ENCODE data around the gene ADGRA3.

ADGRA3 gene

DNA sequence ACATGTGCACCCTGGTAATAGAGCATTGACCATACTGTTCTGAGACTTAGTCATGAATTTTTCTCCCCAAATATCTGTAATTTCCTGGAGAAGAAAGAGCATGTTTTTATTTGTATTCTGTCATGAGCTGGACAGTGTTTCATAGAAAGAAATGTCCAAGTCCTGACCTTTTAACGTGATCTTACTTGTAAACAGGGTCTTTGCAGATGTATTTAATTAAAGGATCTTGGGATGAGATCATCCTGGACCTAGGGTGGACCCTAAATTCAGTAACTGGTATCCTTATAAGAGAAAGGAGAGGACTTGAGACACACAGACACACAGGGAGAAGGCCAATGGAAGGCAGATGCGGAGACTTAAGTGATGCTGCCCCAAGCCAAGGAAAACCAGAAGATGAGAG is 3.6 kb downstream of the ADGRA3 start:
- DNase-seq, result no peak

DNA sequence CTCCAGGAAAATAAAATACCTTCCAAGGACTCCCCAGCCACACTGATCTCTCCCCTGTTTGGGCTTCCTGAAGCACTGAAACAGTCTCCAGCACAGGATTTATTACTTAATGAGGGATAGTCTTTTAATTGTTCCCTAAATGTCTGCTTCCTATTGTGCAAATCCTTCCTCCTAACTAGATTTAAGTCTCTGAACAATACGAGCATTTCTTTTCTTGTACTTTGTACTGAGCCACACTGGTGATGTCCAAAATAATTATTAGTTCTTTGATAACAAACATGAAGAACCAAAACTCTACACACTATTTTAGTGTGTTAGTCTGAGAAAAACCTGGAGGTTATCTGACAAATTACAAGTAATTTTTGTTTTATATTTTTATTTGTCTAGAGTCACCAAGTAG is 5.1 kb downstream of the ADGRA3 start:
- no peak for DNase-seq

DNA sequence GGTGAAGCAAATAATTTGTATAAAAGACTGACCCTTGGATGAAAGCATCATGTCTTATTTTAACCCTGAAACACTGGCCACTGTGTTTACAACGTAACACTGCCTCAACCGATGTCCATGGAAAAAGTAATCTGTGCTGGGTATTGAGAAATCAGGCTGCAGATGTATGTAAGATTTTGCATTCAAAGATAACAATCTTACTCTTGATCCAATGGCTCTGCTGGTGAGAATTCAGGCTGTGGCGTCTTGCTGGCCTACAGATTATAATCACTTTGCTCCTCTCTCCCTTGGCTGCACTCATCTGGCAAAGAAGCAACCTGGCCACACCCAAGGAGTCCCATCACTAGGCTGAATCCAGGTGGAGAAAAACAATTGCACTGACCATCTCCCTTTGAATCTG is 7.5 kb downstream of the ADGRA3 start:
- DNase-seq, result no peak

DNA sequence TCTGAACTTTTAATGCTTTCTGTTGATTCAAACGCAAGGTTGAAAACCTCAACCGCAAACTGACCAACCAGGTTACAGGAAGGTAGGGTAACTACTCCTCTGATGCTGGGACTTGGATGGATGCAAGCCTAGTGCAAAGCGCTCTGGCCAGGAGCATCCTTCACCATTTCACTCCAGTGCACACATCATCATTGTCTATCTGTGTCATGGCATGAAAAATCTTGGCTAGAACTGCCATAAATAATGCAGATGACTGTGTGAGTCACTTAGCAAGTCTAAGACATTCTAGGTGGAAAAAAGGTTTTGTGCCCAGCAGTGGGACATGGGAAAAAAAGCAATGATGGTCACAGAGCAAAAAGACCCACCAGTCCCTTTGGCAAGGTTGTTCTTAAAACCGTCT is 10.9 kb downstream of the ADGRA3 start:
- no peak for DNase-seq

DNA sequence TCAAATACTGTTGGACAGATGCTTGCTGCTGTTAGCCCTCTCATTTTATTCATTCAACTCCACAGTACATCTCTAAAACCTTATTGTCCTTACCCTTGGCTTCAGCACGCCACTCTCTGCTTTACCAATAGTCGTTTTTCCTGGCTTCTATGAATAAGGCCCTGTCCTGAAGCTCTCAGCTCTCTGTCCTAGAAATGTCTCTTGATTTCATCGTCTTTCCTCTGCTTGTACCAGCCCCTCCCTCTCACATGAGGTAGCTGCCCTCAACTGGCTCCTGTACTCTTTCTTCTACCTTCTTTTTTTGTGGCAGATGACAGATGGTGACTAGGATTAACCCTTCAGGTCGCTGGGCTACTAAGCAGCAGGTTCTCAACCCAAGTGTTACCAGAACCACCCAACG is 11.4 kb downstream of the ADGRA3 start:
- DNase-seq, result no peak

DNA sequence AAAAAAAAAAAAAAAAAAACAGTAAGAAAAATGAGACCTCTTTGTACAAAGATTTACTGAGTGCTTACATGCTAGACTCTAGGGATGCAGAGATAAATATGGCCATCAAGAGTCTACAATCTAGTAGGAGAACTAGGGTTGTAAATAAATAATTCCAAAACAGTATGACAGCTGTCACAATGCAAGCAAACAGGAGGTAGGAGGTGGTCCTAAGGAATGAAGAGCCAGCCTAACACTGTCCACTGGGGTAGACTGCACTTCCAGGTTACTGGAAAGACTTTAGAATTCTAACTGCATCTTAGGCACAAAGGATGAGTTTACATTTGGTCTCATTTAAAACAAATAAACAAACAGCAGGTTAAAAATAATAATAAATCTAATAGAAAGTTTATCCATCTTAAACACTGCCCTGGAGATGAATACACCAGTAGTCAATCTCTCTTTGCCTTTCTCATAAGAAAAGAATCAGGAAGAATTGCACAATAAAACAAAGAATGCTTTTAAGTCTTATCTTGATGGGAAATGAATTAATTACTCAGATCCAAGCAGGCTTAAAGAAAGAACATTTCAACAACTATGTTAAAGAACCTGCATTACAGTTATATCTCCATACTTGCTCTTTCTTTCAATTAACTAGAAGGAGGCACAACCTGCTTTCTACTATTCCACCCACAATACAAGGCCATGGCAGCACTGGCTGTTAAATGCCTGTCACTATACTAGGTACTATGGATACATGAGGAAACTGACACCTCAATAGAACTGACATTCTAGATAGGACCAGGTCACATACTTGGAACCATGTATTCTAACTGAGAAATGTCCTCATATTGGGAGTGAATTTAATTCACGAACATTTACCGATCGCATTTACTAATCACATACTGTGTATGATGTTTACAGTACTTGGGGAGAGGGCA is 12.7 kb downstream of the ADGRA3 start:
- no peak for DNase-seq

DNA sequence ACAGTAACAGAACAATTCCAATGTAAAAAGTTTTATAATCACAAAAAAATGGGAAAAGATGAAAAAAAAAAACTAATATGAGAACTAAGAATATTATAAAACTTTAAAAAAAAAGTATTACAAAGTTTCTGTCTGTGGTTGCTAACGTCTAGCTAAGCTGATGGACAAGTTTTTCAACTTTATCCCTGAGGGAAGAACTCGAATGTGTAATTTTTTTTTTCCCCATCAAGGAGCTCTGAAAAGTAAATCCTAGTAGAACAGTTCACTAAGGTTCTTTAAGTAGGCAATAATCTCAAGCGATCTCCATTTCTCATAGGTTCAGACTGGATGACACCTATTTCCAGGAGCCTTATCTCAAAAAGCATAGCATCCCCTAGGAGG is 14.2 kb downstream of the ADGRA3 start:
- no peak for DNase-seq

DNA sequence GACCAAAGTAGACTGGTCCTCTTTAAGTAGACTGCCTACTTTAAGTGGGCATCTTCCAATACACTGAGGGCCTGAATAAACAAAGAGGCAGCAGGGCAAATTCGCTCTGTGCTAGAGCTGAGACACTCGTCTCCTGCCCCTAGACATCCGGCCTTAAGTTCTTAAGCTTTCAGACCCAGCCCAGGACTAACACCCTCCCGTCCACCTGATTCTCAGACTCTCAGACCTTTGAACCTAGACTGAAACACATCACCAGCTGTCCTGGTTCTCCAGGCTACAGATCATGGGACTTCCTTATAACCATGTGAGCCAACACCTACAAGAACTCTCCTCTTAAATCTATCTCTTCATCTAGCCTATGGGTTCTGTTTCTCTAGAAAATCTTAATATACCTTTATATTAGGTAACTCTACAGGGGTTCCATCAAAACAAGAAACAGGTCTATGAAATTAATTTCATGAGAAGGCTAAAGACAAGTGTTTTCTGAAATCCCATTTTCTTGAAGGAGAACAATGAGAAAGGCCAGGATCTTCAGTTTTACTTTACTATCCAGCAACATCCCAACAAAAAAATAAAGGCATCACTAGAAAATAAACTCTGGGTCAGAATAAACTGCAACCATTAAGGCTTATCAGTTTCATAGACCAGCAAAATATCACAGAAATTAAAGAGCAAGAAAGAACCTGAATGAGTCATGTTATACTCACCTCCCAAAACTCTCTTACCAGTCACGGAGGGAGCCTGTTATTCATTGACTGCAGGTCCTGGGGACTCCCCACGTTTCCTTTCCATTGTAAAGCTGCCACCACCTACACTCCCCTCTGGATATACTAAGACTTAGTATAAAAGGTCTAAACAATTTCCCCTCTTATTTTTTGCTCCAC is 14.8 kb downstream of the ADGRA3 start:
- no peak for DNase-seq

DNA sequence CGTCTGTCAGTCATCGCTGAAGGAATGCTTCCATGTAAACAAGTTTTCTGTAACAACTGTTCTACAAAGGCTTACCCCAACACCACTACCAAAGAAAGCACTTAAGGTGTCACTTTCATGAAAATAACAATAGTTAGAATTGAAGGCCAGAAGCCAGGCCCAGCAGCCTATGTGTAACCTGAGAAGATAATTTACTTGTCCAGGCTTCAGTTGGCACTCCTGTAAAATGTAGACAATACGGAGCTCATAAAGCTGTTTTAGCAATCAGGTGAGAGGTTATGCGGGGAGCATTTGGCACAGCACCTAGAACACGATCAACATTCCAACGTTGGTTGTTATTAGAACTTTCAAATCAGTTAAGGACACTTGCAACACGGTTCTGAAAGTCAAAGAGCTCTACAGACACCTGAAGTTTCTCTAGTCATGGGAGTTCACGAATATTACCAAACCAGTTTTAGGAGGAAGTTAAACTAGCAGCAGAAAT is 15.7 kb downstream of the ADGRA3 start:
- DNase-seq, result no peak

DNA sequence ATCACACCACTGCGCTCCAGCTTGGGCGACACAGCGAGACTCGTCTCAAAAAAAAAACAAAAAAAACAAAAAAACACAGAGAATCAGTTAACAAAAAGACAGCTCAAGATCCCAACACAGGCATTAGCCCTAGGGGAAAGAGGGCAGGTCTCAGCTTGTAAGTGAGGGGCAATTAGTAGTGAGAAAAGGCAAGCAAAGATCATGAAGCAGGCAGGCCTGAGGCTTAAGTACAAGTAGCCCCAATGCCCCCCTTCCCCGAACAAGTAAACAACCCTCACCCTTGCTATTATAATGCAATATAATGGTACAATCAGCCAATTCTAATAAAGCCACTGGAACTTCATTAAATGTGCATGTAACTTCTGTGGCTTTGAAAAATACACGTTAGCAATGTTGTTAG is 17.0 kb downstream of the ADGRA3 start:
- no peak for DNase-seq

DNA sequence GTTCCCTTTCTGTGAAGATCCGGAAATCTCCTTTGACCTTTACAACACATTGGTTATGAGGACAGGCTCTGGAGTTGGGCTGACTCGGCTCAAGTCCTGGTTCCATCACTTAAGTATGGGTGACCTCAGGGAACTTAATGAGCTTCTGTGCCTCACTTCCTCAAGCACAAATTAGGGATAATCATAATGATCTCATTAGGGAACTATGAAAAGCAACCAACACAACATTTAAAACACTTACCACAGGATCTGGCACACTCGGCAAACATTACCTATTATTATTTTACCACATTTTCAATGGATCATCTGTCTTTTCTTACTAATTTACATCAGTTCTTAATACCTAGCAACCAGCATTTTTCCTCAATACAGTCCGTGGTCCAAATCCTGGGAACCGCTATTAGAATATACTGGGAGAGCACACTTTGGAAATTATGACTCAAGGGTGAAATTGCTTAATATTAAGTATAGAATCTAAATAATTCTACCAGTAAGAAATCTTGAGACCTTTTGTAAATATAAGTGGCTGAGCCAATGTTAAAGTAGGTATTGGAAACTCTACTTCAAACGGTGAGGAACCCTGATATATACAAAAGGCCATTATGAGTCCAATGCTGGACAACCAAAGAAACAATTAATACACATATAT is 19.6 kb downstream of the ADGRA3 start:
- DNase-seq, result no peak

DNA sequence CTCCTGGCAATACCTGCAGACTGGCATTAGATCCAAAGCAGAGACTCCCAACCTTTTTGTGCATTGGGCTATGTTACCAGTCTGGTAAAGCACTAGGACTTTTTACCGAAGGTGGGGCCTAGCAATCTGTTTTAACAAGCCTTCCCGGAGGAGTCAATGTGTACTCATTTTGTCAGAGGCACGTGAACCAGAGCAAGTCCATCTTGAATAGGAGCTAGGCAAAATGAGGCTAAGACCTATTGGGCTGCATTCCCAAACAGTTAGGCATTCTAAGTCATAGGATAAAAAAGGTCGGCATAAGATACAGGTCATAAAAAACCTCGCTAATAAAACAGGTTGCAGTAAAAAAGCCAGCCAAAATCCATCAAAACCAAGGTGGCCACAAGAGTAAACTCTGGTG is 22.3 kb downstream of the ADGRA3 start:
- DNase-seq, result no peak

DNA sequence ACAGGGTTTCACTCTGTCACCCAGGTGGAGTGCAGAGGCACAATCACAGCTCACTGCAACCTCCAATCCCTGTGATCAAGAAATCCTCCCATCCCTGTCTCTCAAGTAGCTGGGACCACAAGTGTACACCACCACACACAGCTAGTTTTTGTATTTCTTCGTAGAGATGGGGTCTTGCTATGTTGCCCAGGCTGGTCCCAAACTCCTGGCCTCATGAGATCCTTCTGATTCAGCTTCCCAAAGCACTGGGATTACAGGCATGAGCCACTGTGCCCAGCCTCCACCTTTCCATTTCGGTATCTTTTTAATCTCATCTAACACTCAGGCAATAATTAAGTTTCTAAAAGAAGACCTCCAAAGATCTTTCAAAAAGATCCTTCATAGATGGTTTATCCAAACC is 22.9 kb downstream of the ADGRA3 start:
- DNase-seq, result no peak

DNA sequence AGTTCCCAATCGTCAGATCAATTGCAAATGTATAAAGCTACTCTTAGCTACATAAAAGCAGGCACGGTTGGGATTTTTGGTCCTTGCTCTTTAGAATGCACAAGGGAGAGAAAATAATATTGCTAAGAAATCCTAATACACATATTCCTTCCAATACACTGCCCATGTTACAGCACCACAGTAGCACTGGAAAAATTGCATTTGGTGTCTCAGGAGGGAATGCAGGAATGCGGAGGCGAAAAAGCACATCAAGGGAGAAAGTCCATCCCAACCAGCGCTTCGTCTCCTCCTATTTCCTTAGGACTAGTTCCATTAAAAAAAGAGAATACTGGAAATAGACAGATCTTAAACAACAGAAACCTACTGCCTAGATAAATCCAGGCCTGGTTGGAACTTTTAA is 23.9 kb downstream of the ADGRA3 start:
- DNase-seq, result no peak

DNA sequence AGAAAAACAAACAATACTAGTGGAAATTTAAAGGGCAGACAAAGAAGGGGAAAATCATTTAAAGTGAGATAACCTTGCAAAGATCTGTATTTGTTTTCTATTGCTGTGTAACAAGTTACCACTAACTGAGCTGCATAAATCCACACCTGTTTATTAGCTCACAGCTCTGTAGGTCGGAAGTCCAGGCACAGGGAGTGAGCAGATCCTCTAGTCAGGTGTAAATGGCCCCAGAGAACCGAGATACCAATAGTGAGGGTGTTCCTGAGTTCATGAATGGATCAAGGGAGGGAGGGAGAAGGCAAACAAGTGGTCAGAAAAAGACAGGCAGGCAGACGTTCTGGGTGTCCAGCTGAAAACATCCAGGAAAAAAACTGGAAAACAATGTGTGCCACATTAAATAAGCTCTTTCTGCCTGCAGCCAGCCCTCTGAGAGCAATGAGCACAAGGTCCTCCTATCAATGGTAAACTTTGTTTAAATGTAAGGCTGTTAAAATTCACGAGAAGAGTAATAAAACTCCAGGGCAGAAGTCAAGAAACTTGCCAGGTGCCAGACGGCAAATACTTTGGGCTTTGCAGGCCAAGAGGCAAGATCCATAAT is 25.0 kb downstream of the ADGRA3 start:
- no peak for DNase-seq

DNA sequence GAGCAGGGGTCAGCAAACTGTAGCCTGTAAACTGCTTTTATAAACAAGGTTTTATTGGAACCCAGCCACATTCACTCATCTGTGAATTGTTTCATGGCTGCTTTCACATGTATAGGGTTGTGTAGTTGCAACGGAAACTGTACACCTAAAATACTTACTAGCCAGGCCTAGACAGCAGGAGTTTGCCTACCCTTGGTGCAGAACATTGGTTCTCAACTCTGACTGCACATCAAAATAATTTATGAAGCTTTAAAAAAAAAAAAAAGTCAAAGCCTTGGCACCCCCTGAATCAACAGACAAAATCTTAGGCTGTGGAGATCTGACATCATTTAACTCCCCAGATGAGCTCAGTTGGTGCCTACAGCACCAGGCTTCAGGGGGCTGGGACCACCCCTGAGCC is 27.8 kb downstream of the ADGRA3 start:
- no peak for DNase-seq

DNA sequence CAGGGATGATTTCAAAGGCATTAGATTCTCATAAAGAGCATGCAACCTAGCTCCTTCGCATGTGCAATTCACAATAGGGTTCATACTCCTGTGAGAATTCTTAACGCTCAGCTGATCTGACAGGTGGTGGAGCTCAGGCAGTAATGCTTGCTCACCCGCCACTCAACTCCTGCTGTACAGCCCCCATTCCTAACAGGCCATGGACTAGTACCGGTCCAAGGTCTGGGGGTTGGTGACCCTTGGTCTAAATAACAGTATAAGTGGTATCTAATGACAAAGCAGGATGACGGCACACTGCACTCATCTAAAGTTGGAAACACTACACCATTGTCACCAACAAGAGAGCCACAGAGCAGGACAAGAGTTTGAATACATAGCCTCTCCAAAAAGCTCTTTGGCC is 28.5 kb downstream of the ADGRA3 start:
- DNase-seq, result no peak

DNA sequence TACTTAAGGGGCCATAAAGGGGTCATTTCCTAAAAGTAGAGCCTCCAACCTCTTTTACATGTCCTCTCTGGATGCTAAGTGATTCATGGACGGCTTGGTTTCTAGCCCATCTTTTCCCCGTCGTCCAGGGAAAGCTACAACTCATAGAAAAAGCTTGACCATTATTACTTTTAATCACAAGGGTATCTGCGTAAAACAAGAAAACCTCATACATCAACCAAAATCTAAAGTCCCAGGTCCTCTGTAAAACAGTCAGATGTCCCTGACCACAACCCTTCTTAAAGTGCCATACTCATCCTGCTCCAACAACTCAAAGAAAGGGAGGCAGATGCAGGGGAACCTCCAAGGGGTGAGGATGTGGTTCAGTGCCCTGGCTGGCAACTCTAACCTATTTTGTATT is 29.6 kb downstream of the ADGRA3 start:
- DNase-seq, result no peak

DNA sequence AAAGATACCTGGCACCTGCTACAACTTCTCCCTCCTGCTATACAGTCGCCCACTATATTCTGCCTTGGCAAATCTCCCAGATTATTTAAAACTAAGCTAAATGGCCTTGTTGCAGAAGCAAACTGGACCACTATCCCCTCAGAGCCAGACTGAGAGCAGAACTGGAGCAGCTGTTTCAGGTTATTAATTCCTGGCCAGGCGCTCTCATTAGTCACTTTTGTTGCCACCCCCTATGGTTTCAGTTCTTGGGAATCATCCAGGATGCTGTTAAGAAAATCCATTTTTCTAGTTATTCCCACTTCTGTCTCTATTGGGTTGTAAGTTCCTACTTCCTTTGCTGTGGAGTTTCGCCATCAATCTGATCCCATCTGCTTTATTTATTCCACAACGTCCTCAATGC is 30.1 kb downstream of the ADGRA3 start:
- DNase-seq, result no peak

DNA sequence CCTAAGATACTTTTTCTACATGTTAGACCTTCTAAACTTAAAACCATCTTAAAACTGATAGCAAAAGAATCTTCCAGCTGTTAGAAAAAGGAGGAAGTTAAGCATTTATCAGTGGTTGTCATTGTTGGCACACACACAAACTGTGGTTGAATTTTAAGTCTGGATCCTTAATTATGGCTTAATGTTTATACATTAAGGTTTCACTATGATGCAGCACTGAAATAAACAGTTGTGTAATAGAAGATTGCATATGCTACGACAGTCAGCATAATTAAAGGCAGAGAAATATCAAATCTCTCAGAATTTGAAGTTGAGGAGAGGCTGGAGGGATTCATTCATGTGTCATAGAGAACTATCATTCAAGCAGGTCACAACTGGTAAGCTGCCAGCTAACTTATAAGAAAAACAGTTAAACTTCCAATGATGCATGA is 32.3 kb downstream of the ADGRA3 start:
- peak; percentile 68 to 78 for DNase-seq

DNA sequence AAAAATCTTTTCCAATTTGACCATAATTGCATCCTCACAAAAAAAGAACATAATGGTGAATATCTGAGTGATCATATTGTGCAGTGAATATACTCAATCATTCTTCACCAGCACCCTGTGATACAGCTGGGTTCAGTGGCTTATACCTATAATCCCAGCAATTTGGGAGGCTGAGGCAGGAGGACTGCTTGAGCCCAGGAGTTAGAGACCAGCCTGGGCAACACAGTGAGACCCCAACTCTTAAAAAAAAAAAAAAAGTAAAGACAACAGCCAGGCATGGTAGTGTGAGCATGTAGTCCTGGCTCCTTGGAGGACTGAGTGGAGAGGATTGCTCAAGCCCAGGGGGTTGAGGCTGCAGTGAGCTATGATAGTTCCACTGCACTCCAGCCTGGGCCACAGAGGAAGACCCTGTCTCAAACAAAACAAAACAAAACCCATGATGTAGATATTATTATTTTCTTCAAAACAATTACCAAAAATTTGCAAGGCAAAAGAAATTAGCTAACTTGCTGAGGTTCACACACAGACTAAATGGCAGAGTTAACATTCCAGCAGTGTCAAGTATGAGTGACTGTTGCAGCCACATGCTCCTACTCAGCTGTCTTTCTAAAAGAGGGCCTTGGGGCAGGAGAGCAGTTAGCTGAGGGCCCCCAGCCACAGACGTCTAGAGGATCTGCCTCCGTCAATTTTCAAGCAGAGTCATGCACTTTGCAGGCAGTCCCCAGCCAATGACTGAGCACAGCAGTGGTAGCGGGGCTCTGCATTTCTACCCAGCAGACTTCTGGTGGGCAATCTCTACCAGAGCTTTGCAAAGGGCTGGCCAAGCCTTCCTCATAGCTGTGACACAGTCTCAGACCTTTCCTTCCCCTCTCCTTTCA is 33.4 kb downstream of the ADGRA3 start:
- DNase-seq, result peak in 1 of 2 experiments; percentile 20
